ENCODE results near the gene RAB36.
A peak's percentile ranks its signal among the peaks of the same experiment; 100 is the strongest.

Gene RAB36

GRCh38 chr22:23155831-23156230 is 10.6 kb downstream of the RAB36 start:
- no peak for TF ChIP-seq POLR2A (IDR thresholded peaks at IDR 0.05; ENCODE audit: extremely low read depth, insufficient read length)
- TF ChIP-seq, protein P1, sequence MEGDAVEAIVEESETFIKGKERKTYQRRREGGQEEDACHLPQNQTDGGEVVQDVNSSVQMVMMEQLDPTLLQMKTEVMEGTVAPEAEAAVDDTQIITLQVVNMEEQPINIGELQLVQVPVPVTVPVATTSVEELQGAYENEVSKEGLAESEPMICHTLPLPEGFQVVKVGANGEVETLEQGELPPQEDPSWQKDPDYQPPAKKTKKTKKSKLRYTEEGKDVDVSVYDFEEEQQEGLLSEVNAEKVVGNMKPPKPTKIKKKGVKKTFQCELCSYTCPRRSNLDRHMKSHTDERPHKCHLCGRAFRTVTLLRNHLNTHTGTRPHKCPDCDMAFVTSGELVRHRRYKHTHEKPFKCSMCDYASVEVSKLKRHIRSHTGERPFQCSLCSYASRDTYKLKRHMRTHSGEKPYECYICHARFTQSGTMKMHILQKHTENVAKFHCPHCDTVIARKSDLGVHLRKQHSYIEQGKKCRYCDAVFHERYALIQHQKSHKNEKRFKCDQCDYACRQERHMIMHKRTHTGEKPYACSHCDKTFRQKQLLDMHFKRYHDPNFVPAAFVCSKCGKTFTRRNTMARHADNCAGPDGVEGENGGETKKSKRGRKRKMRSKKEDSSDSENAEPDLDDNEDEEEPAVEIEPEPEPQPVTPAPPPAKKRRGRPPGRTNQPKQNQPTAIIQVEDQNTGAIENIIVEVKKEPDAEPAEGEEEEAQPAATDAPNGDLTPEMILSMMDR (IDR thresholded peaks at IDR 0.05; ENCODE audit: low read depth, low read length), result no peak
- TF ChIP-seq MAX (IDR thresholded peaks at IDR 0.05; ENCODE audit: low read depth, low read length), result no peak
- TF ChIP-seq MYC (IDR thresholded peaks at IDR 0.05; ENCODE audit: low read depth, low read length), result no peak
- H3K4me3 ChIP-seq (ENCODE audit: low read depth, low read length), result no peak overlapping the region
- DNase-seq (ENCODE audit: low read depth), result no peak

GRCh38 chr22:23156286-23156685 is 11.0 kb downstream of the RAB36 start:
- DNase-seq (ENCODE audit: low read depth), result no peak
- H3K4me3 ChIP-seq (ENCODE audit: low read depth, low read length), result no peak overlapping the region
- TF ChIP-seq, protein P1 (IDR thresholded peaks at IDR 0.05; ENCODE audit: low read depth, low read length), result peak; percentile 12
- no peak for TF ChIP-seq MAX (IDR thresholded peaks at IDR 0.05; ENCODE audit: low read depth, low read length)

- no peak overlapping the region for H3K4me3 ChIP-seq (ENCODE audit: low read depth, low read length)
- no peak for TF ChIP-seq MYC (IDR thresholded peaks at IDR 0.05; ENCODE audit: low read depth, low read length)
- no peak for TF ChIP-seq POLR2A (IDR thresholded peaks at IDR 0.05; ENCODE audit: extremely low read depth, insufficient read length)
- no peak for TF ChIP-seq MAX (IDR thresholded peaks at IDR 0.05; ENCODE audit: low read depth, low read length)
- TF ChIP-seq, protein P1 (IDR thresholded peaks at IDR 0.05; ENCODE audit: low read depth, low read length), result no peak
- DNase-seq (ENCODE audit: low read depth), result no peak
Measured at GRCh38 chr22:23157560-23158515, 12.6 kb downstream of the RAB36 start.

- no peak for TF ChIP-seq POLR2A (IDR thresholded peaks at IDR 0.05; ENCODE audit: extremely low read depth, insufficient read length)
- no peak for TF ChIP-seq MYC (IDR thresholded peaks at IDR 0.05; ENCODE audit: low read depth, low read length)
- TF ChIP-seq MAX (IDR thresholded peaks at IDR 0.05; ENCODE audit: low read depth, low read length), result no peak
- TF ChIP-seq, protein P1 (IDR thresholded peaks at IDR 0.05; ENCODE audit: low read depth, low read length), result no peak
- no peak for DNase-seq (ENCODE audit: low read depth)
- no peak overlapping the region for H3K4me3 ChIP-seq (ENCODE audit: low read depth, low read length)
Measured at GRCh38 chr22:23158516-23159290, 13.4 kb downstream of the RAB36 start.

DNA sequence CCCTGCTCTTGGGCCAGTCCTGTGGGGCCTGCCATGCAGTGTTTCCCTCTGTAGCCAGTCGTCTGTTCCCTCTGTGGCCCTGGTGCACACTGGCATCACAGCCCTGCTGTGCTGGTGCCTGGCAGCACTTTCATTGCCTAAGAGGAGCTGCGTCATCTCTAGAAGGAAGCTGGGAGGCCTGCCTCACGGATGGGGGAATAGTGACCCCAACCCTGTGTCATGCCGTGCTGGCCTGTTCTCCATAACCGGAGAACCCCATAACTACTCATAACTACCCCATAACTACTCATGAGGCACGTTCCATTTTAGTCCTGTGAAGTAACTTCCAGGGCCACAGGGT is 14.0 kb downstream of the RAB36 start:
- TF ChIP-seq POLR2A (IDR thresholded peaks at IDR 0.05; ENCODE audit: extremely low read depth, insufficient read length), result no peak
- TF ChIP-seq, protein P1 (IDR thresholded peaks at IDR 0.05; ENCODE audit: low read depth, low read length), result no peak
- TF ChIP-seq MYC (IDR thresholded peaks at IDR 0.05; ENCODE audit: low read depth, low read length), result no peak
- TF ChIP-seq MAX (IDR thresholded peaks at IDR 0.05; ENCODE audit: low read depth, low read length), result no peak

More for the DNA sequence above, 14.0 kb downstream of the RAB36 start:
- no peak overlapping the region for H3K4me3 ChIP-seq (ENCODE audit: low read depth, low read length)
- no peak for DNase-seq (ENCODE audit: low read depth)
